ENCODE results near the gene FAM50A.

Gene FAM50A

GRCh38 chrX:154440623-154441357 is 3.2 kb upstream of the FAM50A start:
- DNase-seq: no peak

GRCh38 chrX:154441564-154441963 is 2.4 kb upstream of the FAM50A start:
- DNase-seq: no peak

- DNase-seq: no peak
These were observed 1.8 kb upstream of the FAM50A start for GRCh38 chrX:154441984-154442707.

GRCh38 chrX:154443479-154443910 is 446 bp upstream of the FAM50A start:
- DNase-seq: no peak

GRCh38 chrX:154444755-154445246 is 860 bp downstream of the FAM50A start:
- no peak for DNase-seq

GRCh38 chrX:154445776-154446175 is 1.8 kb downstream of the FAM50A start:
- no peak for DNase-seq

- no peak for DNase-seq
These were observed 2.5 kb downstream of the FAM50A start for GRCh38 chrX:154446430-154446829.

- DNase-seq: no peak
These were observed 4.5 kb downstream of the FAM50A start for GRCh38 chrX:154448484-154448883.

GRCh38 chrX:154449618-154450017 is 5.7 kb downstream of the FAM50A start:
- no peak for DNase-seq

- DNase-seq: no peak
These were observed 6.4 kb downstream of the FAM50A start for GRCh38 chrX:154450312-154450711.

GRCh38 chrX:154452823-154453222 is 8.9 kb downstream of the FAM50A start:
- no peak for DNase-seq

- DNase-seq: peak; percentile 41
These were observed 13.7 kb downstream of the FAM50A start for GRCh38 chrX:154457491-154458115.

- DNase-seq: peak; percentile 41
These were observed 14.4 kb downstream of the FAM50A start, which contains the start of gene PLXNA3 for GRCh38 chrX:154458116-154458953. Gene PLXNA3, plus strand, starts transcription at chrX:154458281. Its CDS starts 1,903 bp downstream, at chrX:154460184.

- no peak for DNase-seq
These were observed 15.2 kb downstream of the FAM50A start for GRCh38 chrX:154458954-154459778.

GRCh38 chrX:154459832-154460231 is 15.9 kb downstream of the FAM50A start:
- no peak for DNase-seq

GRCh38 chrX:154460326-154460725 is 16.4 kb downstream of the FAM50A start:
- DNase-seq: no peak

- DNase-seq: no peak
These were observed 18.5 kb downstream of the FAM50A start for GRCh38 chrX:154462396-154462795.

- DNase-seq: no peak
These were observed 19.8 kb downstream of the FAM50A start for GRCh38 chrX:154463611-154464220.

- DNase-seq: no peak
These were observed 20.9 kb downstream of the FAM50A start for GRCh38 chrX:154464806-154465365.

- DNase-seq: no peak
These were observed 21.7 kb downstream of the FAM50A start for GRCh38 chrX:154465601-154466000.

GRCh38 chrX:154466036-154466435 is 22.1 kb downstream of the FAM50A start:
- no peak for DNase-seq
